Heart left ventricle (tissue), 16 donors: ENCODE data around the gene SPSB1. TPM values are rescaled to one million over a fixed set of nuclear protein-coding genes. Genes with fewer than 3 reads are reported as not detected.
A peak's percentile ranks its signal among the peaks of the same experiment; 100 is the strongest.

Source experiments
- ATAC-seq, 4 donors: fragments of 200-7000 bp; cut with Tn5 transposase; one replicate each; pipeline ENCODE4 v1.9.1; 2020 to 2022; ENCODE audit warnings: moderate library complexity in 4 of 4, mild to moderate bottlenecking in 3 of 4, moderate number of reproducible peaks in 1 of 4
- DNase-seq, 5 donors: peaks; one replicate each; pipeline ENCODE4 v3.0.0-alpha.2; 2020
- H3K27ac ChIP-seq, 12 donors: fragments of 200-600 bp; sonication (generic) in 4 of 12; one replicate each; pipeline versions ENCODE4 v1.5.0 to v1.8.0; 2016 to 2022; ENCODE audit warnings: mild to moderate bottlenecking in 2 of 12
- H3K27me3 ChIP-seq, 9 donors: fragments of 200-600 bp; sonication (generic) in 2 of 9; one replicate each; pipeline versions ENCODE4 v1.5.1 to v1.8.0; 2016 to 2022; ENCODE audit warnings: mild to moderate bottlenecking in 3 of 9
- H3K36me3 ChIP-seq, 9 donors: fragments of 200-600 bp; sonication (generic) in 2 of 9; one replicate each; pipeline versions ENCODE4 v1.5.0 to v1.8.0; 2018 to 2022; ENCODE audit warnings: mild to moderate bottlenecking in 2 of 9
- H3K4me1 ChIP-seq, 12 donors: fragments of 200-600 bp; sonication (generic) in 4 of 12; one replicate each; pipeline versions ENCODE4 v1.5.0 to v1.8.0; 2016 to 2022; ENCODE audit warnings: mild to moderate bottlenecking in 3 of 12
- H3K4me3 ChIP-seq, 12 donors: fragments of 200-600 bp; sonication (generic) in 4 of 12; one replicate each; pipeline versions ENCODE4 v1.5.0 to v1.8.0; 2017 to 2022; ENCODE audit warnings: mild to moderate bottlenecking in 9 of 12, moderate library complexity in 4 of 12
- H3K9me3 ChIP-seq, 12 donors: fragments of 200-600 bp; sonication (generic) in 4 of 12; one replicate each; pipeline versions ENCODE4 v1.5.0 to v1.8.0; 2016 to 2022; ENCODE audit warnings: mild to moderate bottlenecking in 1 of 12
- POLR2A ChIP-seq, 2 donors: fragments of 450-650 bp; IDR thresholded peaks; one replicate each; pipeline ENCODE4 v1.6.1; 2017; ENCODE audit warnings: antibody characterized with exemption in 2 of 2, mild to moderate bottlenecking in 2 of 2, moderate library complexity in 2 of 2
- WGBS, 4 donors: extraction: QIAGEN DNeasy Blood & Tissue Kit in 2 of 4; methylation state at CpG; one replicate each; pipeline versions ENCODE4 v1.1.5 to v1.1.7; 2013 to 2018; 5-methylcytosine and 5-hydroxymethylcytosine counted together
- intact Hi-C, 10 donors: fragments of 100-400 bp; cut with DNase I; formaldehyde crosslinking; loops; one replicate each; pipeline versions ENCODE4 v1.11.1 to v1.14.2; 2022
- long read RNA-seq, 3 donors: library from polyadenylated mRNA; unstranded; transcript quantifications; one replicate each; pipeline ENCODE4 v2.0.0, GENCODE V29; 2020 to 2021
- polyA plus RNA-seq, 2 donors: library from polyadenylated mRNA; stranded (reverse); fragments of 200-250 nt; gene quantifications; one replicate each; pipeline ENCODE4 v1.2.3, GENCODE V29; 2013
- total RNA-seq, 9 donors: library from RNA; depleted of rRNA in 2 of 9; stranded (reverse); fragments of >200 nt in 2 of 9; fragmentation: NEBNext Ultra II Directional in 3 of 9; extraction: Animal tissue kit (Norgen Biotek cat#: 25700) in 3 of 9; gene quantifications; one replicate each; pipeline versions ENCODE4 v1.1.0 to v1.2.4, GENCODE V29; 2016 to 2023
- TF ChIP-seq, protein P1 (sequence below), 12 donors: fragments of 200-600 bp; sonication (generic) in 4 of 12; IDR thresholded peaks; one replicate each; pipeline versions ENCODE4 v1.5.0 to v1.8.0; 2018 to 2022; ENCODE audit warnings: antibody characterized with exemption in 12 of 12, mild to moderate bottlenecking in 5 of 12
- donor health status: ischemic (EF 13 %, LVEDD 7.1; RV severe dilation, severe dysfunction).
- donor health status: healthy with polysubstance abuse.
- donor health status: DM: no; HTN: yes; CAD: no.
- donor health status: DM: no; HTN: no; CAD: no.
- donor health status: ischemic (EF 25% LVEDD 6.9; RV normal size, moderate dysfunction).
- donor health status: ischemic (EF 25% LVEDD 5.7; RV mildly dilated, moderate dysfunction).
- donor health status: healthy.
- donor health status: DM: yes; HTN: yes; CAD: no.
- donor health status: ischemic (EF 35%, LVEDD 5.7; RV mildly dilated, moderate dysfunction).
- donor health status: nonischemic (EF 11% LVEDD 7.7; RV severe dilation, severe dysfunction).
- donor health status: DM: yes; HTN: yes; CAD: no.
- donor health status: PGD.
- donor health status: ischemic (EF 29% LVEDD 5.4; RV normal size, mild dysfunction).
- donor health status: nonischemic (EF 23%, LVEDD 6.1; RV moderate dilation, normal function).

The SPSB1 gene
- 10 to 100 TPM in 3 of 9 donors, 1 to 10 TPM in 6; 7.7 to 27.2 (median 9.2) TPM for total RNA-seq
- polyA plus RNA-seq, result 10 to 100 TPM in 1 of 2 donors, 1 to 10 TPM in 1; 7.0 to 10.9 TPM
- long read RNA-seq, donor 1, transcript SPSB1-201 (3 exons, 3,120 nt), result major isoform, 13 of 20 reads
- long read RNA-seq, donor 1, partial matches to known transcripts, result 0 of 20 reads
- long read RNA-seq, donor 1, other reads (novel, unspliced or antisense), result 5 of 20 reads
- long read RNA-seq, donor 2, partial matches to known transcripts, result 0 of 2 reads
- long read RNA-seq, donor 2, other reads (novel, unspliced or antisense), result 1 of 2 reads
- long read RNA-seq, donor 3, transcript SPSB1-201 (3 exons, 3,120 nt), result major isoform, 11 of 15 reads
- long read RNA-seq, donor 3, partial matches to known transcripts, result 0 of 15 reads
- long read RNA-seq, donor 3, other reads (novel, unspliced or antisense), result 2 of 15 reads

DNA sequence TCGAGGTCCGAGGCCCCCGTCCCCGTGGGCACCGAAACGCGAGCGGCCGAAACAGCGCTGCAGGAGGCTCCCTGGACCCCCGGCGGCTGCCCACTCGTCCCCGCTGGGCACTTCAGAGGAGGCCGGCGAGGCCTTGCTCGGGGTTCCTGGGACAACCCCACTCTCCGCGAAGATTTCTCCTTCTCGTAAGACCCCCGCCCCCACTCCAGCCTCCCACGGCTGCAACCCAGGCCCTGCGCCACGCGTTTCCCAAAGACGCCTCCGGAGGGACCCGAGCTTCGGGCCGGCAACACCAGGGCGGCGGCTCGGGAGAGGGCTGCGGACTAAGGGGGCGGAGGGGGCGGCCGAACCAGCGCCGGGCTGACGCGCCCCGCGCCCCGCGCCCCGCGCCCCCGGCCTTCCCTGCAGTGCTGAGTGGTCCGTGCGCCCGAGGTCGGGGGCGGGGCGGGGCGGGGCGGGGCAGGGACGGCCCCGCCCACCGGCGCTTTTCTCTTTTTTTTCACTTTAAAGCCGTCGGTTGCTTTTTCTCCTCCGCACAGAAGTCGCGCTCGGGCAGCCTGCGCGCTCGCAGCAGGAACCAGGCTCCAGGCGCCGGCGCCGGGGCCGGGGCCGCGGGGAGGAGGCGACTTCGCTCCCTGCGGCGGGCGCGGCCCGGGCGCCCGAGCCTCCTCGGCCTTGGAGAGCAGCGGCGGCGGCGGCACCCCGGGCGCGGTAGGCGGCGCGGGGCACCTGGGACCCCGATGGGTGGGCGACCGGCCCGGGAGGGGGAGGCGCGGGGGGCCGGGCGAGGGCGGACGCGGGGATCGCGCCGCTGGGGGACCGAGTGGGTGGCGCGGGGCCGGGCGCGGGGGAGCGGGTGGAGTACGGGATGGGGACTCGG, at the start of gene SPSB1:
Gene SPSB1 (plus strand): TSS at position 534 of the 880 bp plus-strand sequence. CDS start 62,998 bp downstream, outside the sequence.
- H3K4me1 ChIP-seq, result peaks cover 0 to 52% (median 31%) of the 10 kb centered on the region in 12 donors
- TF ChIP-seq, protein P1, sequence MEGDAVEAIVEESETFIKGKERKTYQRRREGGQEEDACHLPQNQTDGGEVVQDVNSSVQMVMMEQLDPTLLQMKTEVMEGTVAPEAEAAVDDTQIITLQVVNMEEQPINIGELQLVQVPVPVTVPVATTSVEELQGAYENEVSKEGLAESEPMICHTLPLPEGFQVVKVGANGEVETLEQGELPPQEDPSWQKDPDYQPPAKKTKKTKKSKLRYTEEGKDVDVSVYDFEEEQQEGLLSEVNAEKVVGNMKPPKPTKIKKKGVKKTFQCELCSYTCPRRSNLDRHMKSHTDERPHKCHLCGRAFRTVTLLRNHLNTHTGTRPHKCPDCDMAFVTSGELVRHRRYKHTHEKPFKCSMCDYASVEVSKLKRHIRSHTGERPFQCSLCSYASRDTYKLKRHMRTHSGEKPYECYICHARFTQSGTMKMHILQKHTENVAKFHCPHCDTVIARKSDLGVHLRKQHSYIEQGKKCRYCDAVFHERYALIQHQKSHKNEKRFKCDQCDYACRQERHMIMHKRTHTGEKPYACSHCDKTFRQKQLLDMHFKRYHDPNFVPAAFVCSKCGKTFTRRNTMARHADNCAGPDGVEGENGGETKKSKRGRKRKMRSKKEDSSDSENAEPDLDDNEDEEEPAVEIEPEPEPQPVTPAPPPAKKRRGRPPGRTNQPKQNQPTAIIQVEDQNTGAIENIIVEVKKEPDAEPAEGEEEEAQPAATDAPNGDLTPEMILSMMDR (IDR thresholded peaks at IDR 0.05), result peak in 1 of 12 donors; percentile 9
- TF ChIP-seq POLR2A (IDR thresholded peaks at IDR 0.05), result peak; percentile 60 to 89
- peak; percentile 15 to 61 (median 53) for ATAC-seq
- peak within 1 kb of the TSS; percentile 73 to 93 (median 84) for H3K27ac ChIP-seq
- WGBS, 4 donors, result 2 to 7% (median 3%) methylated on average over 22 to 119 of the region's 119 CpGs
- H3K36me3 ChIP-seq, result no peaks in the 10 kb centered on the region
- H3K9me3 ChIP-seq, result peaks cover 0 to 20% (median 13%) of the 10 kb centered on the region in 12 donors
- intact Hi-C loops, result loop anchor here in 7 of 10 donors (5.0 to 10.0 kb wide), 7 partner anchors 80 to 200 kb away; no protein-coding TSS in a partner anchor
- H3K27me3 ChIP-seq, result no peaks in the 10 kb centered on the region
- H3K4me3 ChIP-seq, result peak within 1 kb of the TSS; percentile 60 to 100 (median 91)
- peak; percentile 76 to 82 (median 79) for DNase-seq

DNA sequence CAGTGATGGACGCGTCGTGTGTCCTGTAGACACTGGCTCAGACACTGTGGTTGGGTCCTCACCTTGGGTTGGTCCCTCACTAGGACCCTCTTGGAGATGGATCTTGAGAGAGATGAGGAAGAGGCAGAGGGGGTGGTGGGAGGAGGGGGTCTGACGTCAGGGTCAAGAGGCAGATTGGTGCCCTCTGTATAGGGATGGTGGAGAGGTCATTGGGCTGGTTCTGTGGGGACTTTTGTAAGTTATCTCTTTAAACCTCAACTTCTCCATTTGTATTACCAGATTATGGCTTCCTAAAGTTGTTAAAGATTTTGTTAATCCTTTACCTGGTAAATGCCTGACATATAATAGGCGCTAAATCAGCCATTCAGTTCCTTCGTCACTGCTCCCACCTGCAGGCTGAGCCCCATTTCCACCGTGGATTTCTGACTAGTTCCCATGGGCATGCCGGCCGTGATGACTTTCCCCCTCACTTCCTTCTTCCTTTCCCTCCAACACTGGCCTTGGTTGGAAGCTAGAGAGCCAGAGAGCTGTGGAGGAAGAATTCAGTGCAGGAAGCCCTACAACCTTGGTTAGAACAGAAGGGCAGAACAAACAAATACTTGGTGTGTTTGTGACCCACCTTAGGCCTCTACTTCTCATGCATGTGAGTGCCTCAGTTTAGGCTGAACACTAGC, 49.5 kb upstream of the SPSB1 start:
- 59 to 76% (median 64%) methylated on average over 9 of the region's 9 CpGs for WGBS, 4 donors
- TF ChIP-seq, protein P1 (IDR thresholded peaks at IDR 0.05), result no peak
- no peak for TF ChIP-seq POLR2A (IDR thresholded peaks at IDR 0.05)
- H3K36me3 ChIP-seq, result peaks cover 0 to 37% (median 23%) of the 10 kb centered on the region in 9 donors
- DNase-seq (no peak), ATAC-seq (peak in 1 of 4 donors; percentile 1)
- peak overlapping the region; percentile 73 to 97 (median 86) for H3K27ac ChIP-seq
- intact Hi-C loops, result no loop called here
- H3K4me1 ChIP-seq, result peaks cover 14 to 93% (median 63%) of the 10 kb centered on the region in 12 donors
- H3K9me3 ChIP-seq, result no peaks in the 10 kb centered on the region
- no peaks in the 10 kb centered on the region for H3K27me3 ChIP-seq
- H3K4me3 ChIP-seq, result peak overlapping the region in 9 of 12 donors; percentile 22 to 46 (median 32)

DNA sequence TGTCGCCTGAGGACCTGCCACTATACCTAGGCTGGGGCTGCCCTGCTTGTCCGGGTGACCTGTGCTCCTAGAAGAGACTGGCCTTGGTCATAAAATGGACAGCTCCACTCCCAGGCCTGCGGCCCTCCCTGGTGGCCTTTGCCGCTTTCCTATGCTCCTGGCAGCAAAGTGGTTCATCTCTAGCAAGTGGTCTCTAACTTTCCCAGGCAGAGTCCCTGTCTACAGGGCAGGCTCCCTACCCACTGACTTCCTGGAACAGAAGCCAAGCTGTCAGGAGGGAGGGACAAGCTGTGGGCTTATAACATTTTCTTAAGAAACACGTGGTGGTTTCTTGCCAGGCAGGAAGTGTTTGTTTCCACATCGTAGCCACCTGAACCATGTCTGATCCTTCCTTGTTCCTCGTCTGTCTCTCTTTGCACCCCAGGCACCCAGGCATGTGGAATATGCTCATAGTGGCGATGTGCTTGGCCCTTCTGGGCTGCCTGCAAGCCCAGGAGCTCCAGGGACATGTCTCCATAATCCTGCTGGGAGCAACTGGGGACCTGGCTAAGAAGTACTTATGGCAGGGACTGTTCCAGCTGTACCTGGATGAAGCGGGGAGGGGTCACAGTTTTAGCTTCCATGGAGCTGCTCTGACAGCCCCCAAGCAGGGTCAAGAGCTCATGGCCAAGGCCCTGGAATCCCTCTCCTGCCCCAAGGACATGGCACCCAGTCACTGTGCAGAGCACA, 48.0 kb upstream of the SPSB1 start:
- Histone ChIP-seq H3K4me1 (peaks cover 5 to 92% (median 59%) of the 10 kb centered on the region in 12 donors), H3K4me3 (no peak overlapping the region), H3K9me3 (no peaks in the 10 kb centered on the region), H3K27ac (peak overlapping the region in 7 of 12 donors; percentile 9 to 97 (median 43)), H3K36me3 (peaks cover 0 to 40% (median 26%) of the 10 kb centered on the region in 9 donors), H3K27me3 (no peaks in the 10 kb centered on the region)
- intact Hi-C loops, result no loop called here
- no peak for ATAC-seq
- WGBS, 4 donors, result 64 to 79% (median 74%) methylated on average over 7 to 9 of the region's 9 CpGs
- TF ChIP-seq, protein P1 (IDR thresholded peaks at IDR 0.05), result no peak
- no peak for TF ChIP-seq POLR2A (IDR thresholded peaks at IDR 0.05)
- DNase-seq, result no peak
